Right renal cortex interstitium (tissue), 3 donors: ENCODE data around the gene SDK2. TPM values are rescaled to one million over a fixed set of nuclear protein-coding genes. Genes with fewer than 3 reads are reported as not detected.

Source experiments
- DNase-seq, 3 donors: peaks; one replicate each; pipeline ENCODE4 v3.0.0-alpha.2; 2013; ENCODE audit warnings: low read depth in 3 of 3, low spot score in 2 of 3
- polyA plus RNA-seq, 3 donors: library from polyadenylated mRNA; unstranded; fragments of 120-200 nt; gene quantifications; one replicate each; pipeline ENCODE4 v1.2.1, GENCODE V29; 2013; ENCODE audit not compliant: insufficient read length in 3 of 3

The SDK2 gene
- polyA plus RNA-seq, 3 donors: 7.7 to 8.4 (median 8.3) TPM

- no peak for DNase-seq
Observed at GRCh38 chr17:73431401-73432205, 212.6 kb downstream of the SDK2 start.

GRCh38 chr17:73430848-73431247, 213.4 kb downstream of the SDK2 start:
- DNase-seq: no peak

DNA sequence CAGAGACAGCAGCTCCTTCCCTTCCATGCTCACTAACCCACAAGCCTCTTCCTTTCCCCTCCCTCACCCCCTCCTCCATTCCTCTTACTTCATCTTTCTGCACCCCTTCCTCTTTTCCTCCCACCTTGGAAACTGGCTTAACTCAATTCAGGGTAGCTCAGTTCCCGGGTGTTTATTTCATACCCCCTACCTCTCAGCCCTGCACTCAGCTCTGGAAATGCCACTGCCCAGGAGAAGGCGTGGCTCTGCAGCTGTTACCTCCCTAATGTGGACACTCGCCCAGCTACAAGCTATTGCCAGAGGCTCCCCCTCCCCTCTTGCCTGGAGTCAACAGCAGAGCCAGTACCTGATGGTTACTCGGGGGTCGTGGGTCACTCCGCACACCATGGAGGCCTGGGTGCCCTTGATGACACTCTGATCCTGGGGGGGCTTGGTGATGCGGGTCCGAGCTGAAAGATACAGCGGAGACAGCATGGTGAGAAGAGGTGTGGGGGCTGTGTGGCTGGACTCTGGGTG, 214.0 kb downstream of the SDK2 start:
- no peak for DNase-seq

DNA sequence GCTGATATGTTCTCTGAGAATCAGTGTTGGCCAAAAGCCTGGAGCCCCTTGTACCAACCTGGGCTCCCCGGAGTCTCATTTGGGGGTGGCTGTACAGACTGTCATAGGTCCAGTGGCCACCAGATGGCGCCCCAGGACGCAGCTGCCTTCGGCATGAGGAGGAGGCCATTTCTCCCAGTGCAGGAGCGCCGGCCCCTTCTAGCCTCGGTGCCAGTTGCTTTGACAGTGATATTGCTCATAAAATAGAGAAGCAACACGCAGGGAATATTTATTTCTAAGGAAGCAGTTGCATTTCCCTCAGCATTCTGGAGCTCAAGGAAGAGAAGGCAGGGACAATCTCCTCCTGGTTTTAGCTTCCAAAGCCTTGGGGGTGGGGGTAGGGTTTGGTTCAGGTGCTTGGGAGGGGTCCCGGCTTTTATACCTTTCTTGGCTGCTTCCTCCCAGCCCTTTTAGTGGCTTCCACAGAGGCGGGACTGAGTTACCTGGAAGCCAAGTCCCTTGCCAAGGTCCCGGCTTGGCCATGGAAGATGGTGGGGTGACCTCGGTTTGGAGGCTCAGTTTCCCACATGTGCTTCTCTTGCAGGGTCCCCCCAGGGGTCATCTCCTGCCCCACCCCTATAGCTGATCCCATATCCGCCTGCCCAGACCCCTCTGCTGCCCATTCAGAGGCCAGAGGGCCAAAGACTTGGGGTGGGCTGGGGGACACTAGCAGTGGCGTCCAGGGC, 214.6 kb downstream of the SDK2 start:
- DNase-seq: peak; percentile 54 to 66 (median 59)

- no peak for DNase-seq
Observed at GRCh38 chr17:73427198-73427597, 217.0 kb downstream of the SDK2 start.

- no peak for DNase-seq
Observed at GRCh38 chr17:73424571-73424970, 219.7 kb downstream of the SDK2 start.

DNA sequence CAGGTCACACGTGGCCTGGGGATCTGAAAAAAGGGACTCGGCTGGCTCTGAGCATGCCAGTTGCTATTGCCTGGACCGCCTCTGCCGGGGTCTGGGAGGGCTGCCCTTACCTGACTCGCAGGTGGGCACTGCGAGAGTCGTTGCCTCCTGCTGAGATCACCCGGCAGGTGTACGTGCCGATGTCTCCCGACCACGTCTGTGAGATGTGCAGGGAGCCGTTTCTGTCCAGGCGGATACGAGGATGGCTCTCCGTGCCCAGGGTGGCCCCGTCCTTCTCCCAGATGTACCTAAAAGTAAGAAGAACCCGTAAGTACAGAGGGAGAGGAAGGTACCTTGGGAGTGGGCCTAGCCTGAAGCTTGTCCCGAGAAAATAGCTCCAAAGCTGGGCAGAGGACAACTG, 220.4 kb downstream of the SDK2 start:
- no peak for DNase-seq

DNA sequence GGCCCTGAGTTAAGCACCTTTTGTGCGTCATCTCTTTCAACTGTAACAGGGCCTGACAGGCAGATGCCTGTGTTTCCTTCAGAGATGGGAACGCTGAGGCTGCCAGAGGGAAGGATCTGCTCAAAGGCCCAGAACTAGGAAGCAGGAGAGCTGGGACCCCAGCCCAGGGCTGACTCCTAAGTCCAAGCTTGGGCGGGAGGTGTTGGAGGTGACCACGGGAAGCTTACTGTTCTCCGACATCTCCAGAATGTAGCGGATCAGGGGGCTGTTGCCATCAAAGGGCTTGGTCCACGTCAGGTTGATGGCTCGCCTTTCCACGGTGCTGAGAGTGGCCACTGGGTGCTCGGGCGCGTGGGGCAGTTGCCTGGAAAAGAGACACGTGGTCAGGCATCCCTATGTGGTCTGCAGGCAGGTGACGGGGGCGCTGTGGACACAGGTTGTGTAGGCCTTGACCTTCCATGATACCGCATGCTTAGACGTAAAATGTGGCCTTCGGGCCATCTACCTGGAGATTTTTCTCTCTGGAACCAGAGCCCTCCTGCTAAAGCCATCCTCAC, 221.0 kb downstream of the SDK2 start:
- DNase-seq: no peak

- DNase-seq: no peak
Observed at GRCh38 chr17:73422121-73422520, 222.1 kb downstream of the SDK2 start.

DNA sequence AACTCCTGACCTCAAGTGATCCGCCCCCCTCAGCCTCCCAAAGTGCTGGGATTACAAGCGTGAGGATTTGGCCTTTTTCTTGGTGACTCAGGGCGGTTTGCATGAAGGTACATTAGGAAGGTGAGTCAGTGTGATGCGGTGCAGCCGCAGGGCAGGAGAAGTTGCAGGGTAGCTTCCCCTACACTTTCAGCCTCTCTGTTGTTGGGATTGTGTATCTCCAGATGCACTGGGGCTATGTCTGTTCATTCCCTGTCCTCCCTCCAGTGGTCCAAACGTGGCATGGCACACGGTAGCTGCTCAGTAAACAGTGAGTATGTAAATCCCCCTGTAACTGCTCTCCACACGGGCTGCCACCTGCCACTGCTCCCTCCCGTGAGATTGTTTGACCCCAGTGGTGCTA, 223.3 kb downstream of the SDK2 start:
- DNase-seq: no peak

DNA sequence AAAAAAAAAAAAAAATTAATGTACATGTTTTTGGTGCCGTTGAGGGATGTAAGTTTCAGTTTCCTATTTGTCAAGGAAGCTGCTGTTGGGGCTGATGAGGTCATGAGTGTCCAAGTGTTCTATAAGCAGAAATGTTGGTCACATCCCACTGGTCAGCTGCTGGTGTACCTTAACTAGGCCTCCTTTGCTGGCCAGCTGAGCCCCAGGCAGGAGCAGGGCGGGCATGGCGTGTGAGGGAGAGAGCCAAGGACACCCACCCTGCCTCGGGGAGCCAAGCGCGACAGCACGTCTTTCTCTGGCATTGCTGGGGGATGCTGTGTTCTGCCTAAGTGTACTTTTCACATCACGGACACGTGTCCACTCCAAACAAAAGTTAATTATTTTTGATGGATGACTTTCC, 224.4 kb downstream of the SDK2 start:
- no peak for DNase-seq

GRCh38 chr17:73419051-73419450, 225.2 kb downstream of the SDK2 start:
- DNase-seq: no peak

DNA sequence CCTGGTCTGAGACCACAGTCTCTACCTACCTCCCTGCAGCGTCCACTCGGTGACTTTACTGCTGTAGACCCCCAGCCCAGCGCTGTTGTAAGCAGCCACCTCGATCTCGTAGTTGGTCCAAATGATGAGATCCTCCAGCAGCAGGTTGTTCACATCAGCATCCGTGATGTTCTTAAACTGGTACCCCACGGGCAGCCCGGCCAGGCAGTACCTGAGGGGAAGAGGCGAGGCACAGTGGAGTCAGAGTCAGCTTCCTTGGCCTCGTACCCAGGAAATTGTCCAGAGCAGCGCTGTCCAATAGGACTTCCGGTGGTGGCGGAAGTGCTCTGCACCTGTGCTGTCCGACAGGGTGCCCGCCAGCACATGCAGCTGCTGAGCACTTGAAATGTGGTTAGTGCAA, 228.5 kb downstream of the SDK2 start:
- DNase-seq: no peak

DNA sequence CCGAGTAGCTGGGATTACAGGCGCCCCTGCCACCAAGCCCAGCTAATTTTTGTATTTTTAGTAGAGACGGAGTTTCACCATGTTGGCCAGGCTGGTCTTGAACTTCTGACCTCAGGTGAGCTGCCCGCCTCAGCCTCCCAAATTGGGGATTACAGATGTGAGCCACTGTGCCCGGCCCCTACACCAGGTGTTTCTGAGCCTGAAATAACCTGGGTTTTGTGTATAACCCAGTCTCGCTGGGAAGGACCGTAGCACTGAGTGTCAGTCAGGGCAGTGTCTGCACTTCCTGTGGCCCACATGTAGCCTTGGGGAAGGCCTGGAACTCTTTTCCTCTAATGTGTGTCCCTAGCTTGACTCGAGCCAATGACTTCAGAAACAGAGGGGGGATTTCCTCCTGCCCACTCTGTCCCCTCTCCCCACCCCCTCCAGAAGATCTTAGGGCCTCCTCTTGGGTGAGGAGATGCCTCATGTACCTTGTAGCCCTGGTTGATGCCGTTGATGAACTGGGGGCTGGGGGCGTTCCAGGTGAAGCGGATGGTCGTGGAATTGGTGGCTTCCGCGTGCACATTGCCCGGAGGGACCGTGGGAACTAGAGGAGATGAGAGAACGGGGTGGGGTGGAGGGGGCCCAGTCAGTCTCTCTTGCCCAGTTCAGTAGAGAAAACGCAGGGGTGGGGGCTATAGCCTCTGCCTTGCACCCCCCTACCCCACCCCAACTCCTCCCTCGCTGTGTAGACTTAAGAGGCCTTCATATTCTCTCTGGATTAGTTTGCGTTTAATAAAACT, 229.9 kb downstream of the SDK2 start:
- DNase-seq: no peak

DNA sequence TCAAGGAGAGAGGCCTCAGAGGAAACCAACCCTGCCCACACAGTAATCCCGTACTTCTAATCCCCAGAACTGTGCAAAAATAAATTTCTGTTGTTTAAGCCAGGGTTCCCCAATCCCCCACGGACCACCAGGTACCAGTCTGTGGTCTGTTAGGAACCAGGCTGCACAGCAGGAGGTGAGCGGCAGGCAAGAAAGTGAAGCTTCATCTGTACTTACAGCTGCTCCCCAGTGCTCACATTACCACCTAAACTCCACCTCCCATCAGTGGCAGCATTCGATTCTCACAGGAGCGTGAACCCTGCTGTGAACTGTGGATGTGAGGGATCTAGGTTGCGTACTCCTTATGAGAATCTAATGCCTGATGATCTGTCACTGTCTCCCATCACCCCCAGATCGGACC, 231.3 kb downstream of the SDK2 start:
- DNase-seq: no peak

DNA sequence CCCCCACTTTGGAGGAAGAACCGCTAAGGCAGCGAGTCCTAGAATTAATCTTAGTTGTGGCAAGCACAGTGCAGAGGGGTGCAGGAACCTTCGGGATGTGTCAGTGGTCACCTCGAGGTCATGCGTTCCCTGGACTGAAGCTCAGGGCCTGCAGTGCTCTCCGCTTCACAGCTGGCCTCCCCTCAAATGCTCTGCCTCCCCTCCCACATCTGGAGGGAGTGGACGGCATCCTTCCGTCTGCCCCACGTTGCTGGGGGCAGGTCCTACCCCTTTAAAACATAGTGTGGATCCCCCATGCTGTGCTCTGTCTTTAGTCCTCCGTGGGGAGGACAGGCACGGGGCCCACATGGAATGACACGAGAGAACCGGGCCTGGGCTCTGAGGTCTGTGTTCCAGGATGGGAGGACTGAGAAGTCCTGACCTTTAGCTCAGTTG, 232.9 kb downstream of the SDK2 start:
- DNase-seq: no peak

DNA sequence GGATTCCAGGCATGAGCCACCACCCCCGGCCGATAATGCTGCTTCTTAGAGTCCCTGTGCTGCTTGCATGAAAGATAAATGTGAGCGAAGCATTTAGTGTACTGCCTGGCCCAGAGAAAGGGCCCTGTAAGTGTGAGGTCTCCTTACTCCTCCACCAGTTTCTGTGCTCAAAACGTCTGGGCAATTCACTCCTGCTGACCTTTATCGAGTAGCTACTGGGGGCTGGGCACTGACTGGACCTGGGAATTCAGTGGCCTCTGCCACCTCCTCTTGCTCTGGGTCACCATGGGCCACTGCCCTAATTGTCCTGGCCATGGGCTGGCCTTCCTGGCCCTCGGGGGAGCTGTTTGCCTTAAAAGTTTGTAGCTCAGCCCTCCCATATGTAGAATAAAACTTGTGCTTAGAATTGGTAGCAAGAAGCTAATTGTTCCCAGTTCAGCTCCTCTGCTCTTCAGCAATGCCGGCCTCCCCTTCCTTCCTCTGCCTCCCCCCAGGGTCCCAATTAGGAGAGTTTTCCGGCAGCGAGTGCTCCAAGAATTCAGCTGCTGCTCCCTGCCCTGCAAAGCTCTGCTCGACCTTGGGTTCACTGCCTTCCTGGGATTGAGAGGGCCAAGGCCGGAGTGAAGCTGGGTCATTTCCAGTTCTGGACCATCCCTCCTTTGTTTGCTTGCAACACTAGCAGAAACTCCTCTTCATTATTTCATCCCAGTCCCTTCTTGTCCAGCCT, 233.5 kb downstream of the SDK2 start:
- DNase-seq: peak in 1 of 3 donors; percentile 20

DNA sequence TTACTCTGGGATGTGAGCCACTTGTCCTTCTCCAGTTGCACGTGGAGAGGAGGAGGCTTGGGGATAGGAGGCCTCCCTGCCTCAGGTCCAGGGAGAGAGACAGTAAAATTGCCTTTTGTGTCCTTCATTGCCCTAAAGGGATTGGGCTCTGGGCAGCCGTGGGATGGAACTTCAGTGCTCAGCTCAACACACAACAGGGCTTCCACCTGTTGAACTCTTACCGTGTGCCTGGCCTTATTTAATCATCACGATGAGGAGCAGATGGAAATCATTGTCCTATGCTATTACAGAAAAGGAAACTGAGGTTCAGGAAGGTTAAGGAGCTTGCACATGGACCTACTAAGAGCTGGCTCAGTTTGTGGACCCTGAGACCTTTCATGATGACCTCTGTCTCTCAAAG, 240.0 kb downstream of the SDK2 start:
- no peak for DNase-seq

- no peak for DNase-seq
Observed at GRCh38 chr17:73402466-73402865, 241.8 kb downstream of the SDK2 start.

DNA sequence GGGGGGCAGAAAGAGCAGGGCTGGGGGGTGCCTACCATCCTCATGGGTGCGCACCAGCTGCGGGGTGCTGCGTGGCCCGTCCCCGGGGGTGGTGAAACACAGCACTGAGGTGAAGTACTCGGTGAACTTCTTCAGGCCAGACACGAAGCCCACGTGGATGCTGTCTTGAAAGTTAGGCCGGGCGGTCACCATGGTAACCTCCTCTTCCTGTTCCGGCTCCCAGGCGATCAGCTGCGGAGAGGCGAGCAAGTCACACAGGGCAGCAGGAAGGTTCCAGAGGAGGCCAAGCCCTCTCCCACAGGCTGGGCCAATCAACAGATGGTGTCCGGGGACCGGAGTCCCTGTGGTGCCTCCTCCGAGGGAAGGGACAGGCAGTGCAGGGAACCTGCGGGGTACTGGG, 242.3 kb downstream of the SDK2 start:
- no peak for DNase-seq
